Measurements from ENCODE around the gene PUS7L.

- TF ChIP-seq EZH2phosphoT487 (IDR thresholded peaks at IDR 0.05; ENCODE audit: insufficient read depth, low read depth) (no peak), EZH2 (IDR thresholded peaks at IDR 0.05; ENCODE audit: insufficient read depth, poor library complexity, severe bottlenecking) (no peak)
These were observed 48.1 kb upstream of the PUS7L start for GRCh38 chr12:43806737-43807072.
